ENCODE measurements around the gene CCK.

The CCK gene

DNA sequence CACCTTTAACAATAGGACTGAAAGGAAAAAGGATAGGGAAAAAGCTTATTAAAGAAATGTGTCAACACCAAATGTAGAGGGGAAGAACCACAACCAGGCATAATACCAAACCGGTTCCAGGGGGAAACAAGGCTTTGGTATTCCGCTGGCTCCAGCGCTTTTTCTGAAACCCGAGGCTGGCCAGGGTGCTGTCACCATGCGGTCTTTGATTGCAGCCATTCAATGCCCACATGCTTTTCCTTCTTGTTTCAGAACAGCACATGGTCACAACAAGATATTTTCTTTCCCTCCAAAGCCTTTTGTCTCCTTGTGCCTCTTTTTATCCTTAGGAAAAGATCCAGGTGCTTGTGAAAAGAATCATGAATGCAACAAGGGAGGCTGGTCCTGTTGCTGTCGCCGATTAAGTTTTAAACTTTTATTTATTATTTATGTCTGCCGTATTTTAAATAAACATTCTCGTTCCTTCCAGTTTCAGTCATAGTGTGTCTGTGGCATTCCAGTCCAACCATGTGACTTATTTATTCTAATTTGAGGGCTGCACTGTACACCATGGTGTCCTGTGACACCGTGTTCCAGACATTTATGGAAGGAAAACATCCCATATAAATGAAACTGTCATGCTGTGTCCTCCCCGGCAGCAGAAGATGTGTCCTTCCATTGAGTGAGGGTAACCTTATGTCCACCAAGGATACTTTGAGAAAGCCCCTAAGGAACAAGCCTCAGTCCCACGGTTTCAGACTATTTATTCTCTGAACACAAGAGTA lies 41.1 kb downstream of the CCK start:
- DNase-seq, result no peak

DNA sequence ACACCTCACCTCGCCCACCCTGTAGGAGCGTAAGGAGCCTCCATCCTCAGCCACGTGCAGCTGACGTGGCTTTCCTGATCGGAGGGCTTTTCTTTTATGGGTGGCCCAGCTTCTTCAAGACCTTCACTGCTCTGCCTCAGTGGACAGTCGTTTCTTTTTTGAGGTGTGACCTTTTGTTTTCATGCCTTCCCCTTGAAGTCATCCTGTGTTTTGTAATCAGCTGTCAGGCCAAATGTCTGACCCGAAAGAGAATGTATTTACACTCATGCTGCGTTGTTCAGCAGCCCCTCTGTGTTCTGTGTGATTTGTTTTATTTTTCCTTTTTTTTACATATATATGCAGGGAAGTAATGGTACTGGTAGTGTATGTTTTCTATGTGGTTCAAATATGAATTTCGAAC lies 41.8 kb downstream of the CCK start:
- no peak for DNase-seq

DNA sequence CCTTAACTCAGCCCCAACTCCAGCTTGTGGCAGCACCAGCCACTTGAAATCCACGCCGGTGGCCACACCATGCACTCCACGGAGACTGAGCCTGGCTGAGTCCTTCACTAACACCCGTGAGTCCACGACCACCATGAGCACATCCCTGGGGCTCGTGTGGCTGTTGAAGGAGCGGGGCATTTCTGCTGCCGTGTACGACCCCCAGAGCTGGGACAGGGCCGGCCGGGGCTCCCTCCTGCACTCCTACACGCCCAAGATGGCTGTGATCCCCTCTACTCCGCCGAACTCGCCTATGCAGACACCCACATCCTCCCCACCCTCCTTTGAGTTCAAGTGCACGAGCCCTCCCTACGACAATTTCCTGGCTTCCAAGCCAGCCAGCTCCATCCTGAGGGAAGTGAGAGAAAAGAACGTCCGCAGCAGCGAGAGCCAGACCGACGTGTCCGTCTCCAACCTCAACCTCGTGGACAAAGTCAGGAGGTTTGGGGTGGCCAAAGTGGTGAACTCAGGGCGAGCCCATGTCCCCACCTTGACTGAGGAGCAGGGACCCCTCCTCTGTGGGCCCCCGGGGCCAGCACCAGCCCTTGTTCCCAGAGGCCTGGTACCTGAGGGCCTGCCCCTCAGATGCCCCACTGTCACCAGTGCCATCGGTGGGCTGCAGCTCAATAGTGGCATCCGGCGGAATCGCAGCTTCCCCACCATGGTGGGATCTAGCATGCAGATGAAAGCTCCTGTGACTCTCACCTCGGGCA lies 42.9 kb downstream of the CCK start:
- no peak for DNase-seq

DNA sequence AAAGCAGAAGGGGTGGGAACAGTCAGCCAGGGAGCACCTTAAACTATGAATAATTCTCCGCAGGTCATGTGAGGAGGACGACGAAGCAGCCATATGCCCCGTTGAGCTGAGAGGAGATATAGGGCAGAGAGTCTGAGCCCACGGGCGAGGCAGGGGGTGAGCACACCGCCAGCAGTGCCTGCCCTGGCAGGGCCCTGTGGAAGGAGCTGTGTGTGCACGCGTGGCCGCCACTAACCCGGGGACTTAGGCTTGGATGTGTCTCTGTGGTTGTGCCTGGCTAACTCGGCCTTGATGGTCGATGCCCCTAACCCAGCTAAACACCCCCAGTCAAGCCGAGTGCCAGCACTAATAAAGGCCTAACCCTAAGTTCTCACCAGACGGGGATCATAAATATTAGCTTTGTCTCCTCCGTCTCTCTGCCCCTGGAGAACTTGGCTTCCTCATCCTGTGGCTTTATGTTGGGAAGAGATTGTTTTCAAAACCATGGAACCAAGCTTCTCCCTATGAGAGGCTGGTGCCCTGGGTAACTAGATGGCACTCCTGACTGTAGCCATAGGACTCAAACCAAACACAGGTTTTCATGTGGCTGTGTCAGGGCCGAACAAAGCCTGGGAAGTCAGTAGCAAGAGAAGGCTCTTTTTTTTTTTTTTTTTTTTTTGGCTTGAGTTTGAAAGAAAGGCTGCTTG lies 45.4 kb downstream of the CCK start:
- DNase-seq, result no peak

DNA sequence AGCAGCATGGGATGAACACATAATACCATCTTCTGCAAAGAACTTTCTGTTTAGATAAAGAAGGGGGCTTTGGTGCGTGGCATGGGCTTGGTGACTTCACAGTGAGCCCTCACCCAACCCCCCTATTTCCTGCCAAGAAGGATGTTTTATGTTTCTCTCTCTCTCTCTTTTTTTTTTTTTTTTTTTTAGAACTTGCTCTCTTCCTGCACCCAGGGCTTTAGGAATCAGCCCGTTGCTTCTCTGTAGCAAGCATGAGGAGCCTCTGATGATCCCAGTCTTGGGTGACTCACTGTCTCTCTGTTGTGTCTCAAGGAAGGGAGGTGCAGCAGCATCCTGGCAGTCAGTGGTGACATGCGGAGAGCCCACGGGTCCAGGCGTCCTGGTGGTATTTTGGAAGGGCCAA lies 49.1 kb downstream of the CCK start:
- DNase-seq, result no peak

DNA sequence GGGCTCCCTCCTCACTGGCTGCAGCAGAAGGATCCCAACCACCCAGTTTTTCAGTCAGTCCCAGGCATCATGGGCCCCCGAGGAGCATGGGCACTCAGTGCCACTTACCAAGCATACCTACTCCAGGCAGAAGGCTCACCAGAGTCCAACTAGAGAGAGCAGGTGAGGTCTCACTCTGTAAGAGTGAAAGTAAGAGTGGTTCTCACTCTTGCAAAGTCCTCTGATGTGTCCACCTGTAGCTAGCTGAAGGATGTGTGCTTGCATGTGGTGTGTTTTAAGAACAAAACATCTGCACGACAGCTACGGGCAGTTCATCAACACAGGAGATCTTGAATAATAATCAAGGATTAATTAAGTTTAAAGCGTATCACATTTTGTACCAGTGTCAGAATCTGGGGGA lies 49.7 kb downstream of the CCK start:
- DNase-seq, result no peak

DNA sequence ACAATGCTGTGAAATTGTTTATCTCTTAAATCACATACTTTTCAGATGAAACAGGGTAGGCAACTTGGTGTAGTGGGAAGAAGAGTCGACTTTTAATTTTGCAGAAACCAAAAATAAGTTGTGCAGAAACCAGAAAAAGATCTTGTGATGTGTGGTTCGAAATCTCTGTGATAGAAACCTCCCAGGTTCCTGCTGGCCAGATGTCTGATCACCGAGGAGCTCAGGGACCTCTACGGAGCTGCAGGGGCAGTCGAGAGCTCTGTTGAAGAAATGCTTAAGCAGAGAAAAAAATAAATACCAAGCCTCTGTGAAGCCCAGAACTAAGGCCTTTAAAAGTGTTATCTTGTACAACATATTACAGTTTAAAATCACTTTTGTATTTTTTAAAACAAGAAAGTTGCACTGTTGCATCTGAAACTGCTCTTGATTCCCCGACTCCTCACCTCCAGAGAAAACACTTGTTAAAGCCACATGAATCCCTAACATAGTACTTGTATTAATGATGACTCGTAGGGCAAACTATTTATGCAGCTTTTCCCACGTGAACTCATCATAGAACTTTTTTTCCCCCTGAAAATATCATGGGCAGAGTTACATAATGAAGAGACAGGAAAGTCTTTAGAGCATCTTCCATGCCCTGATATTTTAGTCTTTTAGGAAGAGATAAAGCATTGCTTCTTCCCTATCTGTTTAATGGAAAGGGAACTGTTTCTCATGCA lies 51.3 kb downstream of the CCK start:
- DNase-seq, result no peak

DNA sequence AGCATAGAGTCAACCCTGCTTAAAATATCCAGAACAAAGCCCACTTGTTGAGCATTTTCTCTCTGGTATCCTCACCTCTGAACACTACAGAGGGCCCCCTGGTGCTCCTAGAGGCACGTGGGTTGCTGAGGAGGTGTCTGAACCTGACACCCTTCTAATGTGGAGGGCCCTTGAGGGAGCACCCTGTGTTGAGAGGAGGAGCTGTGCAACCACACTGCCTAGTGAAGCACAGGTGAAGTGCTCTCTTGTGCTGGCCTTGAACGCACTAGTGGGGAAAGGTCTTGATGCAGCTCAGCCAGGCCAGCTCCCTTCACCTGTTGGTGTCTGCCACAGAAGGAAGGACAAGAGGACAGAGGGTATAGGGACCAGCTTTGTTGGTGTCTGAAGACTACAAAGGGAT lies 51.9 kb downstream of the CCK start:
- DNase-seq, result no peak

DNA sequence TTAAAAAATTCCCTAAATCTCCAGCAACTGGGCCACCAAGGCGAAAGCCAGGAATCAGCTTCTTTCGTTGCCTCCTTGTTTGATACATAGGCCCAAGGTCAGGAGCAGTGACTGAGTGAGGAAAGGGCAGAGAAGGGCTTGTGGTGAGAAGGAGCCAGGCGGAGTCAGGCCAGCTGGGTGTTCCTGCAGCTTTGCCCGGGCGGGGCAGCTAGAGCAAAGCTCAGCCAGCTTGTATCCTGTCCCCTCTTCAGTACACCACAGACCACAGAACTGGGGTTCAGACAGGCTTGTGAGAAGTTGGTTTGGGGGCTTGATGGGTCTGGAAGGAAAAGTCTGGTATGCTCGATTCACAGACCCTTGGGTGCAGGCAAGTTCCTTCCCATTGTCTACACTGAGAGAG lies 52.6 kb downstream of the CCK start:
- peak in 1 of 2 donors; percentile 17 for DNase-seq

DNA sequence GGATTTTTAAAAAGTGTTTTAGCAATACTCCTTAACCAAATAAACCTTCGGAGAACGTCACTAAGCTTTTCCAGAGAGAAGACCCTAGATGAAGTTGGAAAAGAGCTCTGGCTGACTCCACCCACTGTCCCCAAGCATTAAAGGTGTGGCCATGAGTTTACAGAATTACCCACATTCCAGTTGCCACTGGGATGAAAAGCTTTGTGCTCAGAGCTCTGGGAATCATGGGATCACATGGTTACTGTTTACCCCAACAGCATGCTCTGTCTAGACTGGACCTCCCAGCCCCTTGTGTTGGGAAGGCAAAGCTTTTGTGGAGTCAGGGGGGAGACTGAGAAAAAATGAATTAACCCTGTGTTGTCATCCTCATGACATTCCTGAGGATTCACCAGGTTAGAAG lies 55.3 kb downstream of the CCK start:
- no peak for DNase-seq

DNA sequence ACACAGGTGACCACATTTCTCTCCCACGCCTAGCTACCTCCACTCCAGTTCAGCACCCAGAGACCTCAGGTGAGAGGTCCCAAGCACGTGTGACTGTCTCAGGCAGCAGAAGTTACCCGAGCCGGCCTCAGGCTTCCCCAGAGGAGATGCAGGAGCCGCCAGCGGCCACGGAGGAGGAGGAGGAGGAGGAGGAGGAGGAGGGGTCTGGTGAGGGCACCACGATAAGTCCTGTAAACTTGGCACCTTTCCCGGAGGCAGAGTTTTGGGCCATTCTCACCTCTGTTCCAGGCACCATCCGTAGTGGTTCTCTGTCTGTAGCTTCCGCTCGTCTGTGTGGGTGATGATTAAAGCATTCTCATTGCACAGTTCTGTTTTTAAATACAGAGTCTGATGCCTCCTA lies 56.1 kb downstream of the CCK start:
- DNase-seq, result no peak

Data from stimulated activated CD4-positive, alpha-beta T cell treated with anti-CD3 and anti-CD28 coated beads, Interleukin-2, amount 100 ng/mL, for 24 hours (primary cell).